Fibroblast of the conjunctiva (primary cell): Measurements from ENCODE around the gene TBC1D16.
A peak's percentile ranks its signal among the peaks of the same experiment; 100 is the strongest.
"Not testable (repeated sequence)": the region's sequence is repeated elsewhere in the genome, so short reads cannot be mapped to it uniquely, and the experiment has no call there.

ENCODE experiments used
- DNase-seq: peaks from one replicate; pipeline ENCODE4 v3.0.0-alpha.2; 2010; ENCODE audit warnings: low read depth

Gene TBC1D16

DNA sequence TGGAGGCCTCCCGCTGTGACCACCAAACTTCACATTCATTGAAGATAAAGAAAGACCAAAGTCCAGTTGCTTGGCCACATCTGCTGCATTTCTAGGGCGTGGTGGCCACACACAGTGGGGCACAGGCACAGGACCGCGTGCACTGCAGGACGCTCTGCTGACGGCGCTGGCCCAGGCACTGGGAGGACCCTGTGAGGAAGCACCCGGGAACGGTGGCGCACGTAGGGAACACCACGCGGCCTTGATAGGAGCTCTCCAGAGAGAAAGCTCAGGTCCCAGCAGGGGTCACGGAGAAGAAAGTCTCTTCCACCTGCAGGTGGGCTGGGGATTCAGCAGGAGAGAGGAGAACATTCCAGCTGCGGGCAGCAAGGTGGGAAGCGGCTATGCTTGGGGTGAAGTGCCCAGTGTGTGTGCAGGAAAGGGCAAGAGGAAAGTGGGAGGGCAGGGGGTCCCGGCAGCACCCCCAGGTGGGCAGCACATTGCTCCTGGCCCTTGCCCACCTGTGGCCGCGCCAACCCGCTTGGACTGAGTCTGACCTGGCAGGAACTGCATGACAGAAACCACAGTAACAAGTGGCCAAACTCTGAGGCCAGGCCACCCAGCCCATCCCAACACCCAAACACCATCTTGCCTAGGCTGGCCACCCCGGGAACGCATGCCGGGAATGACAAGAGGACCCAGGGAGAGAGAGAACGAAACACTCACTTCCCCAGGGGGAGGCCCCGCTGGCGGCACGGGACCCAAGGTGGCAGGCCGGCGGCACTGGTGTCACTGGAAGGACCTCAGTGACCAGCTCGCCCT is 32.8 kb downstream of the TBC1D16 start:
- no peak for DNase-seq

DNA sequence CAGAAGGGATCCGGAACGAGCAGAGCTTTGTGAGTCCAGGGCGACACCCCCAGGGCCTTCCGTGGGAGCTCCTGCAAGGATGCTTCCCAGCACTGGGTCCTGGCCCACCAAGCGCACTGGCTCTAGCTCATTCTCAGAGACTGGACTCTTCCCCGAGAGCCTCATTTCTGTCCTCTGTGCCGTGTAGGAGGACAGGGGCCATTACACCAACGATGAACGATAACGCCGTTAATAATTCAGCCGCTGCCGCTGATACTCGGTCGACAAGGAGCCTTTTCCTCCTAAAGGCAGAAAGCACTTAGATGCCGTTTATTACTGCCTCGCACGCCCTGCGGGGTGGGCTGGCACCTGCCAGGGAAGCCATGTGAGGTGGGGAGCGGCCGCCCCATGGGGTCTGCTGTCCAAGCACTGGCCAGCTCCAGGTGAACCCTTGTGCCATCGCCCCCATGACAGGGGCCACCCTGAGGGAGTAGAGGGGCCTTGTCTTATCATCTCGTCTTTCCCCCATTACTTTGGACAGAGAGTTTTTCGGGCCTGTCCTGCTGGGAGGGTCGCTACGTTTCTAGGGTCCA is 33.5 kb downstream of the TBC1D16 start:
- DNase-seq, result no peak

GRCh38 chr17:80000981-80001775 is 34.5 kb downstream of the TBC1D16 start:
- no peak for DNase-seq

- DNase-seq, result no peak
Observed at GRCh38 chr17:80000136-80000535, 35.5 kb downstream of the TBC1D16 start.

DNA sequence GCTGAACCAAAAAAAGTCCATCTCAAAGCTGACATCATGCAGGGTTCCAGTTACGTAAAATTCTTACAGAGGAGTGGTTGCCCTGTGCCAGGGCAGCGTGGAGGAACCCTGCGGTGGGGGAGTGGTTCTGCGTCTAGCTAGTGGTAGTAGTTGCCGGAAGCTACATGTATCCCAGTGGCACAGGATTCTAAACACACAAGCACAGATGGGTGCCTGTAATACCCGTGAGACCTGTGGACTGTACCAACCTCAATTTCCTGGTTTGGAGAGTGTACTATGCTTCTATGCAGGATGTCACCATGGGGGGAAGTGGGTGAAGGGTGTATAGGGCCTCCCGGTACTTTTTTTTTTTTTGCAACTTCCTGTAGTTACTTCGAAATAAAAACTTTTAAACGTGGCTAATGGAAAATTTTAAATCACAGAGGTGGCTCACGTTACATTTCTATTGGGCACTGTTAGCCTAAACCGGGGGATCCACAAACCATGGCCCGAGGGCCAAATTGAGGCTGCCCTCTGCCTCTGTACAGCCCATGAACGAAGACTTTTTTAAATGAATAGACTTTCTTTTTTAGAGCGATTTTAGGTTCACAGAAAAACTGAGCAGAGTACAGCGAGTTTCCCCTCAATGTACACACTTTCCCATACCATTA is 38.5 kb downstream of the TBC1D16 start:
- DNase-seq, result no peak

GRCh38 chr17:79996291-79996690 is 39.4 kb downstream of the TBC1D16 start:
- no peak for DNase-seq

DNA sequence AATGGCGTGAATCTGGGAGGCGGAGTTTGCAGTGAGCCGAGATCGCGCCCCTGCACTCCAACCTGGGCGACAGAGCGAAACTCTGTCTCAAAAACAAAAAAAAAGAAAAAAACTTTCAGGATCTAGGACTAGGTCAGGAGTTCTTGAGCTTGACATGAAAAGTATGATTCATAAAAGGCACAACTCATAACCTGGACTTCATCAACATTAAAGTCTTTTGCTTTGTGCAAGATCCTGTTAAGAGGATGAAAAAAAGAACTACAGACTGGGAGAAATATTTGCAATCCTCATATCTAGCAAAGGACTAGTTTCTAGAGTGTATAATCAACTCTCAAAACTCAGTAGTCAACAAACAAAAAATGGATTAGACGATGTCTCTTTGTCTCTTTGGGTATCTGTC is 40.0 kb downstream of the TBC1D16 start:
- DNase-seq, result no peak

- no peak for DNase-seq
Observed at GRCh38 chr17:79994602-79995001, 41.1 kb downstream of the TBC1D16 start.

- DNase-seq, result not testable (repeated sequence)
Observed at GRCh38 chr17:79994228-79994569, 41.5 kb downstream of the TBC1D16 start.

GRCh38 chr17:79993390-79994227 is 42.1 kb downstream of the TBC1D16 start:
- peak; percentile 94 for DNase-seq

DNA sequence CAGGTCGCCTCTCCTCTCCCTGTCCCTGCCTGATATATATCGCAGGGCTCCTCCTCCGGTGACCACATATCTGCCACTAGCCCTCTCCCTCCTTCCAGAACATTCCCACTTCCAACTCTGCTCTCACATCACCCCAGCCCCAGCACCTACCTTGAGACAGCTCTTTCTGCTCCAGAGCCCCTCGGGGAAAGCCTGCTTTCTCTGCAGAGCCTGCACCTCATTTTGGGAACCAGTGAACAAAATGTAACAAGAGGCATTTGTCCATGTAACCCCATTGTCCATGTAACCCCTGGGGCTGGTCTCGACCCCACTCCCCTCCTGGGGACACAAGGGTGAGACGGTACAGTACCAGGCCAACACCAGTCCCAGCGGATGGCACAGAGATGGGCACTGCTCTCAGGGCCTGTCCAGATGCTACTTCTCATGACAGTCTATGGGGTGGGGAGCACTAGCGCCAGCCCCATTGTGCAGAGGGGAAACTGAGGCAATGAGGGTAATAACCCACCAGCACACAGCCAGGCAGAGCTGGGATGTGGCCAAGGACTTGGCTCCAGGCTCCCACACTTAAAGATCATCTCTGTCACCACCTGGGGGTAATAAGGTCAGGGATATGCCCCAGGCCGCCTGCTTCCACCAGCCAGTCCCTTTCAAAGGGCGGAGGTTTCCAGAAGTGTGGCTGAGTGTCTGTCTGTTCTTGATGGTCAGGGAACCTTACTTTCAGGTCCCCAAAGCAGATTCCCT is 42.9 kb downstream of the TBC1D16 start:
- no peak for DNase-seq

- DNase-seq, result no peak
Observed at GRCh38 chr17:79991924-79992648, 43.6 kb downstream of the TBC1D16 start.

DNA sequence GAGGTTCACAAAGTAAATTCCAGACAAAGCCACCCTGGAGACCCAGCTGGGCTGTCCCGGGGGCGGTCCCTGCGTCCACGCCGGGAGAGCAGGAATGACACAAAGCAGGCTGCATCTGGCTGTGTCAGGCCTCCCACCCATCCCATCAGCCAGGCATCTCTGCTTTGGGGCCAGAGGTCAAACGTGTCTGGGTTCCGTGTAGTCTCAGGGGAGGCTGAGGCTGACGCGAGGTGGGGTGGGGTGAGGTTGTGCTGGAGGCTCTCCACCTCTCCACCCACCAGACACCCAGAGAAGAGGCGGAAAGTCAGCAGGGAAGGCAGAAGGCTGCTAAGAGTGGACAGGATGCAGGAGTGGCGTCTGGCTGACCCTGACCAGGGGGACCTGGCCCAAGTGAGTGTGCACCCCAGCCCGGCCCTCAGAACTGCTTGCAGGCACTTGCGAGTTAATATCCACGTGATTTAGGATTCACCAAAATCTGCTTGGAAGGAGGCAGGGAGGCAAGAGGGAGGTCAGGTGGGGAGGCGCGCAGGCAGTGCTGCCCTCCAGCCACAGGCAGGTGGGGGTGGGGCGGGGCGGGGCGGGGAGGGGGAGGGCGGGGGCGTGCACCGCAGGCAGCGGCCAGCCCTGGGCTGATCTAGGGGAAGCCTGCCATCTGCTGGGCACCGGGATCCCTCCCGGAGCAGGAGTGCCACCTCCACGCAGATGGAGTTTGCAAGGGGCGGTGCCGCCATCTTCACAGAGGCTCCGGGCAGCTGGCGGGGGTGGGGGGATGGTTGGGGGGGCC is 44.3 kb downstream of the TBC1D16 start:
- peak; percentile 72 for DNase-seq

DNA sequence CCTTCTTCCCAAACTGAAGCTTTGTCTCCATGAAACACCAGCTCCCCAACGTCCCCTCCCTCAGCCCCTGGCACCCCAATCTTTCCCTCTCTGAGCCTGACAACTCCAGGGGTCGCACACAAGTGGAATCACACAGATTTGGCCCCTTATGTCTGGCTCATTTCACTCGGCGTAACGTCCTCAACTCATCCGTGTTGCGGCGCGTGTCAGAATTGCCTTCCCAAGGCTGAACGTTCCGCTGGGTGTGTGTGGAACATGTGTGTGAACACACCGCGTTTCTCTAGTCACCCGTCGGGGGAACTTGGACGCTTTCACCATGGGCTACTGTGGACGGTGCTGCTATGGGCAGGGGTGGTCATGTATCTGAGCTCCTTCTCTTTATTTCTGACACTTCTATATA is 45.0 kb downstream of the TBC1D16 start:
- DNase-seq, result no peak

DNA sequence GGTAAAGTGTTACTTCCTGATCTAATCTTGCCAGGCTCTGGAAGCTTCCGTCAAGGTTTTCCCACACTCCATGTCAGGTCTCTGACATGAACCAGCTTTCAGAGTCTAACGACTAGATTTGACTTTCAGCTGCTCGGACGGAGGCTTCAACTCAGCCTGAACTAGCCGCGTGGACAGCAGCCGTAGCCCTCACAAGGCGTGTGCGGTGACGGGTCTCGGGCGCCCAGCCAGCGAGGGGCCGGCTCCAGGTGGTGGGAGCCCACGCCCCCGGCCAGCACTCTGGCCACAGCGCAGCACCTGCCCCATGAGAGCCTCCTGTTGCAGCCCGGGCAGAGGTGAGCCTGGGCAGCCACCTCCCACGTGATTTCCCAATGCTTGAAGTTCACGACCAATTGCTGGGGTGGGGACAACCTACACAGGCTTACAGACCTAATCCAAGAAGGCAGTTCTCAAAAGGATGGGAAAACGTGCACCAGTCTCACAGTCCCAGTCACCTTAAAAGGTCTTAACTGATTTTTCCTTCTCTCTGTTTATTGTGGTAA is 45.5 kb downstream of the TBC1D16 start:
- DNase-seq, result no peak

GRCh38 chr17:79989106-79989835 is 46.4 kb downstream of the TBC1D16 start:
- no peak for DNase-seq

- peak; percentile 80 for DNase-seq
Observed at GRCh38 chr17:79988185-79988971, 47.3 kb downstream of the TBC1D16 start.

- DNase-seq, result no peak
Observed at GRCh38 chr17:79987935-79988184, 47.8 kb downstream of the TBC1D16 start.
